HepG2 (cell line): Measurements from ENCODE around the gene IFT88. TPM values are rescaled to one million over a fixed set of nuclear protein-coding genes. Genes with fewer than 3 reads are reported as not detected.

Experiments
- HBP1 ChIP-seq: IDR thresholded peaks from 2 replicates; pipeline ENCODE4 v1.6.1; 2016; ENCODE audit warnings: low read depth, control low read depth
- HMG20A ChIP-seq: IDR thresholded peaks from 2 replicates; pipeline ENCODE4 v1.6.1; 2016; ENCODE audit warnings: borderline replicate concordance
- HMG20B ChIP-seq: conservative IDR thresholded peaks from 2 replicates; pipeline ENCODE4 v1.6.1; 2016; ENCODE audit warnings: missing genetic modification reagents, missing compliant biosample characterization
- HNRNPLL ChIP-seq: fragments of 200-400 bp; formaldehyde crosslinking; IDR thresholded peaks from 2 replicates; pipeline ENCODE4 v1.6.1; 2017; ENCODE audit warnings: mild to moderate bottlenecking, low read depth, low read length; ENCODE audit not compliant: poor library complexity, severe bottlenecking
- KAT7 ChIP-seq: IDR thresholded peaks from 2 replicates; pipeline ENCODE4 v1.6.1; 2018; ENCODE audit warnings: borderline replicate concordance, missing compliant biosample characterization
- KLF9 ChIP-seq: IDR thresholded peaks from 2 replicates; pipeline ENCODE4 v1.6.1; 2016; ENCODE audit warnings: low read depth
- MYPOP ChIP-seq: sonication (generic); formaldehyde crosslinking; IDR thresholded peaks from 2 replicates; pipeline ENCODE4 v1.8.1; 2023; ENCODE audit warnings: mild to moderate bottlenecking, moderate library complexity, missing genetic modification reagents
- POLR2G ChIP-seq: fragments of 200-400 bp; formaldehyde crosslinking; IDR thresholded peaks from 2 replicates; pipeline ENCODE4 v1.6.1; 2018; ENCODE audit warnings: mild to moderate bottlenecking, low read depth, low read length, moderate library complexity
- RFX3 ChIP-seq: IDR thresholded peaks from 2 replicates; pipeline ENCODE4 v1.6.1; 2016; ENCODE audit warnings: missing biosample characterization, missing genetic modification reagents
- SOX6 ChIP-seq, 2 experiments: fragments of 450-650 bp in 1 of 2; sonication (generic) in 1 of 2; formaldehyde crosslinking in 1 of 2; IDR thresholded peaks; 2 replicates each; pipeline versions ENCODE4 v1.4.0 to v1.6.1; 2017 to 2020; ENCODE audit warnings: antibody characterized with exemption in 1 of 2, mild to moderate bottlenecking in 1 of 2, missing genetic modification reagents in 1 of 2
- TARDBP ChIP-seq: sonication (generic); formaldehyde crosslinking; IDR thresholded peaks from 2 replicates; pipeline ENCODE4 v1.8.0; 2022; ENCODE audit warnings: mild to moderate bottlenecking, missing genetic modification reagents
- ZBTB7B ChIP-seq: sonication (generic); formaldehyde crosslinking; IDR thresholded peaks from 2 replicates; pipeline ENCODE4 v1.4.0; 2020; ENCODE audit warnings: missing genetic modification reagents
- ZFY ChIP-seq: sonication (generic); formaldehyde crosslinking; IDR thresholded peaks from 2 replicates; pipeline ENCODE4 v1.4.0; 2020; ENCODE audit warnings: missing genetic modification reagents
- ZKSCAN5 ChIP-seq: sonication (generic); formaldehyde crosslinking; IDR thresholded peaks from 2 replicates; pipeline ENCODE4 v1.5.1; 2020; ENCODE audit warnings: mild to moderate bottlenecking, missing genetic modification reagents
- ZNF160 ChIP-seq: sonication (generic); formaldehyde crosslinking; IDR thresholded peaks from 2 replicates; pipeline ENCODE4 v1.8.0; 2022; ENCODE audit warnings: mild to moderate bottlenecking, inconsistent platforms, missing genetic modification reagents
- ZNF451 ChIP-seq: sonication (generic); formaldehyde crosslinking; IDR thresholded peaks from 2 replicates; pipeline ENCODE4 v1.5.0; 2020; ENCODE audit warnings: mild to moderate bottlenecking, missing genetic modification reagents
- ZSCAN12 ChIP-seq: sonication (generic); formaldehyde crosslinking; IDR thresholded peaks from 2 replicates; pipeline ENCODE4 v1.9.0; 2021; ENCODE audit warnings: mild to moderate bottlenecking, missing genetic modification reagents
- ZXDC ChIP-seq: sonication (generic); formaldehyde crosslinking; IDR thresholded peaks from 2 replicates; pipeline ENCODE4 v1.5.0; 2020; ENCODE audit warnings: mild to moderate bottlenecking, missing genetic modification reagents
- polyA plus RNA-seq, 8 experiments: library from polyadenylated mRNA; depleted of rRNA in 3 of 8; stranded (reverse) in 7 of 8; unstranded in 1 of 8; fragments of >200 nt; fragmentation: Illumina TruSeq in 4 of 8; extraction: Trizol in 4 of 8; gene quantifications; 2 replicates each; pipeline versions ENCODE4 v1.2.1 to v1.2.3, GENCODE V29; 2011 to 2016; ENCODE audit warnings: low read depth in 4 of 8, missing spikeins in 1 of 8, mixed read lengths in 1 of 8; ENCODE audit not compliant: insufficient read depth in 1 of 8
- total RNA-seq, 5 experiments: library from RNA; depleted of rRNA; stranded (reverse); fragments of >200 nt; fragmentation: Illumina TruSeq; extraction: Trizol; gene quantifications; 2 replicates each; pipeline ENCODE4 v1.2.3, GENCODE V29; 2016; ENCODE audit warnings: low read depth in 1 of 5
- TF ChIP-seq, protein P1 (sequence below): sonication (generic); formaldehyde crosslinking; IDR thresholded peaks from 2 replicates; pipeline ENCODE4 v1.9.0; 2021; ENCODE audit warnings: missing genetic modification reagents, borderline replicate concordance
- TF ChIP-seq, protein P2 (sequence below): IDR thresholded peaks from 2 replicates; pipeline ENCODE4 v1.6.1; 2016; ENCODE audit warnings: mild to moderate bottlenecking
- TF ChIP-seq, protein P3 (sequence below): IDR thresholded peaks from 2 replicates; pipeline ENCODE4 v1.6.1; 2016; ENCODE audit warnings: mild to moderate bottlenecking, missing biosample characterization, missing genetic modification reagents

IFT88 gene
- total and polyA plus RNA-seq, 2 of the 13 experiments (the other 11 are each of a cell fraction or from before 2014, with no cell fraction given), result 8.4 to 19.9 TPM

DNA sequence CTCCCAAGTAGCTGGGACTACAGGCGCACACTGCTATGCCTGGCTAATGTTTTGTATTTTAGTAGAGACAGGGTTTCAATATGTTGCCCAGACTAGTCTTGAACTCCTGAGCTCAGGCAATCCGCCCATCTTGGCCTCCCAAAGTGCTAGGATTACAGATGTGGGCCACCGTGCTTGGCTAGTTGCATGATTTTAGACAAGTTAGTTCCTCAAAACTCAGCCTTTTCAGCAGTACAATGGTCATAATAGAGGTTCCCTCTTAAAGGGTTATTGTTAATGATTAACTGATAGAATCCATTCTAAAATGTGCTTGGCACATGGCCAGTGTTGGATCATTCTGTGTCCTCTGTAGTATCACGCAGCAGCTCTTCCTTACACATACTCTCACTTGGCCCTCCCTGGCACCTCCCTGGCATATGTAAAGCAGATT lies 19.5 kb upstream of the IFT88 start (continued):
- TF ChIP-seq ZXDC (no peak), HMG20B (CRISPR knock-in tag) (no peak), HNRNPLL (no peak), ZNF160 (no peak), TARDBP (CRISPR knock-in tag) (0 out of 2 replicates have a peak, but pooled peaks have one; percentile 34), MYPOP (peak; percentile 19; the same call in 1 of the 2 replicates), SOX6 (IDR thresholded peaks at IDR 0.05) (no peak), SOX6 (CRISPR knock-in tag; IDR thresholded peaks at IDR 0.05) (peak; percentile 67), HBP1 (CRISPR knock-in tag) (no peak), KLF9 (no peak), KAT7 (CRISPR knock-in tag) (no peak; the same call in 1 of the 2 replicates), HMG20A (peak; percentile 56; the same call in 1 of the 2 replicates), ZKSCAN5 (CRISPR knock-in tag) (no peak), ZSCAN12 (CRISPR knock-in tag) (no peak), ZFY (CRISPR knock-in tag) (no peak), ZBTB7B (CRISPR knock-in tag) (no peak), ZNF451 (CRISPR knock-in tag) (no peak), POLR2G (0 out of 2 replicates have a peak, but pooled peaks have one; percentile 30), RFX3 (no peak)
- TF ChIP-seq, protein P1, sequence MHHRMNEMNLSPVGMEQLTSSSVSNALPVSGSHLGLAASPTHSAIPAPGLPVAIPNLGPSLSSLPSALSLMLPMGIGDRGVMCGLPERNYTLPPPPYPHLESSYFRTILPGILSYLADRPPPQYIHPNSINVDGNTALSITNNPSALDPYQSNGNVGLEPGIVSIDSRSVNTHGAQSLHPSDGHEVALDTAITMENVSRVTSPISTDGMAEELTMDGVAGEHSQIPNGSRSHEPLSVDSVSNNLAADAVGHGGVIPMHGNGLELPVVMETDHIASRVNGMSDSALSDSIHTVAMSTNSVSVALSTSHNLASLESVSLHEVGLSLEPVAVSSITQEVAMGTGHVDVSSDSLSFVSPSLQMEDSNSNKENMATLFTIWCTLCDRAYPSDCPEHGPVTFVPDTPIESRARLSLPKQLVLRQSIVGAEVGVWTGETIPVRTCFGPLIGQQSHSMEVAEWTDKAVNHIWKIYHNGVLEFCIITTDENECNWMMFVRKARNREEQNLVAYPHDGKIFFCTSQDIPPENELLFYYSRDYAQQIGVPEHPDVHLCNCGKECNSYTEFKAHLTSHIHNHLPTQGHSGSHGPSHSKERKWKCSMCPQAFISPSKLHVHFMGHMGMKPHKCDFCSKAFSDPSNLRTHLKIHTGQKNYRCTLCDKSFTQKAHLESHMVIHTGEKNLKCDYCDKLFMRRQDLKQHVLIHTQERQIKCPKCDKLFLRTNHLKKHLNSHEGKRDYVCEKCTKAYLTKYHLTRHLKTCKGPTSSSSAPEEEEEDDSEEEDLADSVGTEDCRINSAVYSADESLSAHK (CRISPR knock-in tag), result no peak
- TF ChIP-seq, protein P2, sequence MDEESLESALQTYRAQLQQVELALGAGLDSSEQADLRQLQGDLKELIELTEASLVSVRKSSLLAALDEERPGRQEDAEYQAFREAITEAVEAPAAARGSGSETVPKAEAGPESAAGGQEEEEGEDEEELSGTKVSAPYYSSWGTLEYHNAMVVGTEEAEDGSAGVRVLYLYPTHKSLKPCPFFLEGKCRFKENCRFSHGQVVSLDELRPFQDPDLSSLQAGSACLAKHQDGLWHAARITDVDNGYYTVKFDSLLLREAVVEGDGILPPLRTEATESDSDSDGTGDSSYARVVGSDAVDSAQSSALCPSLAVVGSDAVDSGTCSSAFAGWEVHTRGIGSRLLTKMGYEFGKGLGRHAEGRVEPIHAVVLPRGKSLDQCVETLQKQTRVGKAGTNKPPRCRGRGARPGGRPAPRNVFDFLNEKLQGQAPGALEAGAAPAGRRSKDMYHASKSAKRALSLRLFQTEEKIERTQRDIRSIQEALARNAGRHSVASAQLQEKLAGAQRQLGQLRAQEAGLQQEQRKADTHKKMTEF, result peak; percentile 47
- TF ChIP-seq, protein P3, sequence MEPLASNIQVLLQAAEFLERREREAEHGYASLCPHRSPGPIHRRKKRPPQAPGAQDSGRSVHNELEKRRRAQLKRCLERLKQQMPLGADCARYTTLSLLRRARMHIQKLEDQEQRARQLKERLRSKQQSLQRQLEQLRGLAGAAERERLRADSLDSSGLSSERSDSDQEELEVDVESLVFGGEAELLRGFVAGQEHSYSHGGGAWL (CRISPR knock-in tag), result no peak
